HG03354 (cell line): Measurements from ENCODE around the gene ITSN2.

Experiments
- ATAC-seq: cut with Tn5 transposase; IDR thresholded peaks from one replicate; pipeline ENCODE4 v1.9.1; 2021; ENCODE audit warnings: mild to moderate bottlenecking; ENCODE audit not compliant: unreplicated experiment, poor library complexity, severe bottlenecking

ITSN2 gene

GRCh38 chr2:24231461-24231881 lies 128.9 kb downstream of the ITSN2 start:
- no peak for ATAC-seq

- ATAC-seq, result no peak
Measured at GRCh38 chr2:24228470-24228869, 131.9 kb downstream of the ITSN2 start.

- no peak for ATAC-seq
Measured at GRCh38 chr2:24225499-24226242, 134.7 kb downstream of the ITSN2 start.

- ATAC-seq, result no peak
Measured at GRCh38 chr2:24222946-24223345, 137.4 kb downstream of the ITSN2 start.

GRCh38 chr2:24221343-24222050 lies 138.8 kb downstream of the ITSN2 start:
- ATAC-seq, result no peak

DNA sequence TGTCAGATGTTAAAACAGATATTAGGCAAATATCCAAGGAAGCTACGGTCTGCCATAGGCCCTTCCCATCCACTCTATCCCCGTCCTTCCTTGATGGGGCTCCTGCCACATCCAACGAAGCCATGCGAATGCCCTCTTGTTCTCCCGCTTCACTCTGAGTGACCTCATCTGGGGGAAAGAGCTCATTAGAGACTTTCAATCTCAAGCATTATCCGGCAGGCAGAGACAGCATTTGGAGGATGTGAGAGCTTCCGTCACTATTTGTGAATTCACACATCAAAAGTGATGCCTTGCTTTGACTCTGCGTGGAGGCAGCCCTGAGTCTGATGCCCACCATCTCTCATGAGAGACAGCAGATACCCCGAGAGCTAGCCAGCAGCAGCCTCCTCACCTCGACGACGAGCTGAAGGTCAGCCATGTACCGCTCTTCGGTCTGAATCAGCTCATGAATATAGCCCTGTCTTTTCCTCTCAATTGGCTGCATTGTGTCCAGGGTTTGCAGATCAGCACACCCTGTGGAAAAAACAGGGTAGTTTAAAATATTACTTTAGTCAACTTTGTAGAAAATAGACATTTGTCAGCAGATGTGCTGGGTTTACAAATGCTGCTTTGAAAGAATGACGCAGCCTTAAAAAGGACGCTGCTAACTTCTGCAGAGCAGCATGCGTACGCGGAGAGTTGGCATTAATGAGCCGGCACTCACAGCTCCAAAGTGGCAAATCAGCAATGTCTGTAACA lies 139.6 kb downstream of the ITSN2 start:
- ATAC-seq, result no peak

DNA sequence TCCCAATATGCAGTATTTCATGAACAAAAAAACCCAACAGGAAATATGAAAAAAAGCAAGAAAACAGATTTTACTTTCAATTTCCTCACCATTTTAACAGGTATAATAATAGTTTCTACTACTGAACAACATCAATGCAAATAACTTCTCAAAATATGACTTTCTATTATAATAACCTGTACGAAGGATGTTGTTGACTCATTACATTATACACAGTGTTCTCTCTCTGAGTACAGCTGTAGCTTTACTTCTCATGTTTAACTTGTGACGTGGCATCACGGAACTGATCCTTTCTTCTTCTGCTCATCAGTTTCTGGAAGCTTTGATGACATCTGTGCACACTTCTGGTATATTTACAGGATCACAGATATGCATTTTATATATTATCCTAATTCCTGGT lies 145.5 kb downstream of the ITSN2 start:
- peak; percentile 99 for ATAC-seq

DNA sequence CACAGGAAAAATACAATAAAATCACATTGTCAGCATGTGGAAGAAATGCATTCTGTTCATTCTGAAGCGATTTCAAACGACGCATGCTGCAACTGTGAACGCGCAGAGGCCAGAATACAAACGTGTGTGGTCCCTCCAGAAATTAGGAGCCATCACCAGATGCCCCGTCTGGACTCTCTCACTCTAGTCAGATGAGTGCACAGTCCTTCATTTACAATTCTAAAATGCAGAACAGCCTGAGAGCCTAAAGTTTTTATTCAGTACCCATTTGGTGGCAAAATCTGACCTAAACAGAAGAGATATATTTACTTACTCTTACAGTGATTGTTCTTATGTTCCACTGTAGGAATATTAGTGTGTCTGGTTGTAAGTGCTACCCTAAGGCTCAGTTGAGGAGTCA lies 148.9 kb downstream of the ITSN2 start:
- ATAC-seq, result no peak

DNA sequence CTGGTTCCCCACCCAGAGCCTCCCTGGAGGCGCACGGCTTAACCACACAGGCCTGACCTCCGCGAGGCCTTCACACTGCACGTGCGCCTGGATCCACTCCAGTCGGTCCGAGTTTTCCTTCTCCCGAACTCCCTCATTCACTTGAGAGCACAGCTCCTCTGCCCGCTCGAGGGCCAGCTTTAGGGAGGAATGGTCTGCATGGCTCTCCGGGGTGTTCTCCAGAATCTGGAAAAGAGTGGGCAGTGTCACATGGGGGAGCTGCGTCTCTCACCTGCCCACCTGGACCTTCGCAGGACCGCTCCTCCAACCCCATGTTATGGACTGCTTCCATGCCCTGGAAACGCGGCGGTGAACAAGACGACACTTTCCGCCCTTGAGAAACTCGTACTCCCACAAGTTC lies 149.6 kb downstream of the ITSN2 start:
- ATAC-seq, result no peak

DNA sequence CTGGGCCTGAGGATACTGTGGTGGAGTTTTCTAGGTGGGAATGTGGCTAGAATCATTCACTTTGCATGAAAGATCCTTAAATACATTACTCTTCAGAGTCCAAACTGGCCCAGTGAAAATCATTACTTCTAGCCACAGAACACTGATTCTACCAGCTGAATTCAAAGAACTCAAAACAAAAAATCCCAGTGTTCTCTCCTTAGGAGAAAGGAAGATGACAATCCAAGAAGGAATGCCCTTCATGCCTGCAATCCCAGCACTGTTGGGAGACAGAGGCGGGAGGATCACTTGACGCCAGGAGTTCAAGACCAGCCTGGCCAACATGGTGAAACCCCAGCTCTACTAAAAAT lies 150.3 kb downstream of the ITSN2 start:
- ATAC-seq, result no peak

GRCh38 chr2:24209389-24210105 lies 150.8 kb downstream of the ITSN2 start:
- ATAC-seq, result no peak

DNA sequence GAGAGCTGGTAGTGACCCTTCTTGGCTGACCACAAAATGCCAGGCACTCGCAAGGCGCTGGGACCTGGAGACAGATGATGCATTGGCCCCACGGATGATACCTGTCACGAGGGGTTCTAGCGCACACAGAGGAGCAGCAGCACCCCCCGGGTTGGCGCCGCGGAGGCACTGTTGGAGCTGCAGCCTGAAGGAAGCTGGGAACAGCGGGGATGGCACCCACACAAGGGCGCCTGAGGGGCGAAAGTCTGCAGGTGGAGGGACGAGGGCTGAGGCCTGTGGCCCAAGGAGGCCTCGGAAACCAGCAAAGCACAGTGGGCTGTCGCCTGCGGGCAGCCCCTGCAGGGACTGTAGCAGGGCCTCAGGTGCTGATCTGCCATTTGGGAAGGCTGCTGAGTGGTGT lies 151.8 kb downstream of the ITSN2 start:
- no peak for ATAC-seq

GRCh38 chr2:24207359-24207758 lies 153.0 kb downstream of the ITSN2 start:
- ATAC-seq, result no peak

DNA sequence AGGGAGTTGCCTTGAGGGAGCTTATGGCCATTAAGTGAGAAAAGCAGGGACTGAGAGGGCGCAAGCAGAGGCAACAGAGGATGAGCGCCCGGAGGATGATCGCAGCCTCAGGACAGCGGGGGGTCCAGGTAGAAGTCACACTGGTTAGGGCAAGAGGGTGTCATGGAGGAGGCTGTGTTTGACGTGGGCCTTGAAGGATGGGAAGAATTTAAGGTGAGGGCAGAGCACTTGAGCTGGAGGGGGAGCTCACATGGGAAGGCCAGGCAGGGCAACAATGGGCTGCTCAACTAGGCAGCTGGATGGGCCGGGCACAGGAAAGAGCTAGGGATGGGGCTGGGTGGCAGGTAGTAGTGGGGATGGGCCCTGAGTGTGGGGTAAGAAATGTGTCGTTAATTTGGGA lies 153.6 kb downstream of the ITSN2 start:
- no peak for ATAC-seq

GRCh38 chr2:24206242-24206641 lies 154.1 kb downstream of the ITSN2 start:
- no peak for ATAC-seq

- no peak for ATAC-seq
Measured at GRCh38 chr2:24205131-24205530, 155.2 kb downstream of the ITSN2 start.

DNA sequence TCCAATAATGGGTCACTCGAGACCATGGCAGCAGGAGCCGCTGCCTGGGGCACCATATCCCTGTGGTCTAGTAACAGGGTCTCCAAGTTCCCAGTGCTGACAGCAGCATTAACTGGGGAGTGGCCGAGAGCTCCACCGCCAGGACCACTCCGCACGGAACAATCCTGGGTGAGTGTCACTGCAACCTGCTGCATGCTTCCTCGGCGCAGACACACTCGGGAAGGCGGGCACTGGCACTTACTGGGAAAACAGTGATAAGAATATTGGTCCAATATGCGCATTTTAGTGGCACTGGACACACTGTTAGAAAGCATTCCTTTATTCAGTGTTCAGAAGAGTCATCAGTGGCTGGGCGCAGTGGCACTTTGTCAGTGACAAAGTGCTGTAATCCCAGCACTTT lies 155.8 kb downstream of the ITSN2 start:
- ATAC-seq, result no peak

DNA sequence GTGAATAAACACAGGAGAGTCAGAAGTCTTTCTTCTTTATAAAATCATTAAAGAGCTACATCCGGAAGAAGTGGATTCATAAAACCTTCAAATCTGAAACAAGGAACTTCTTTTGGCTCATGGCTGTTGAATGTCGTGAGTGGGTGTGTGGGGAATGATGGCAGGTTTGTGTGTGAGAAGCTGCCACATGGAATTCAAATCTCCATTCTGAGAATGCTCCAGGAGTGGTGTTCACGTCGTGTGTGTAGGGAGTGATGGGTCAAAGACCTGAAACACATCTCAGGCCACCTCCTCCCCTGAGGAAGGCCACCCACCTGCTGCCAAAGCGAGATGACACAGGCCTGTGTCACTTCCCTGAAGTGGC lies 156.6 kb downstream of the ITSN2 start:
- ATAC-seq, result no peak

GRCh38 chr2:24203029-24203786 lies 157.1 kb downstream of the ITSN2 start:
- ATAC-seq, result no peak

- no peak for ATAC-seq
Measured at GRCh38 chr2:24200799-24201198, 159.5 kb downstream of the ITSN2 start.
